ENCODE measurements around the gene KRTAP4-8.
"Not testable (repeated sequence)": the region's sequence is repeated elsewhere in the genome, so short reads cannot be mapped to it uniquely, and the experiment has no call there.

GRCh38 chr17:41084100-41084856 lies 13.7 kb downstream of the KRTAP4-8 start, which contains the start of gene KRTAP4-7:
- TF ChIP-seq, protein P1, sequence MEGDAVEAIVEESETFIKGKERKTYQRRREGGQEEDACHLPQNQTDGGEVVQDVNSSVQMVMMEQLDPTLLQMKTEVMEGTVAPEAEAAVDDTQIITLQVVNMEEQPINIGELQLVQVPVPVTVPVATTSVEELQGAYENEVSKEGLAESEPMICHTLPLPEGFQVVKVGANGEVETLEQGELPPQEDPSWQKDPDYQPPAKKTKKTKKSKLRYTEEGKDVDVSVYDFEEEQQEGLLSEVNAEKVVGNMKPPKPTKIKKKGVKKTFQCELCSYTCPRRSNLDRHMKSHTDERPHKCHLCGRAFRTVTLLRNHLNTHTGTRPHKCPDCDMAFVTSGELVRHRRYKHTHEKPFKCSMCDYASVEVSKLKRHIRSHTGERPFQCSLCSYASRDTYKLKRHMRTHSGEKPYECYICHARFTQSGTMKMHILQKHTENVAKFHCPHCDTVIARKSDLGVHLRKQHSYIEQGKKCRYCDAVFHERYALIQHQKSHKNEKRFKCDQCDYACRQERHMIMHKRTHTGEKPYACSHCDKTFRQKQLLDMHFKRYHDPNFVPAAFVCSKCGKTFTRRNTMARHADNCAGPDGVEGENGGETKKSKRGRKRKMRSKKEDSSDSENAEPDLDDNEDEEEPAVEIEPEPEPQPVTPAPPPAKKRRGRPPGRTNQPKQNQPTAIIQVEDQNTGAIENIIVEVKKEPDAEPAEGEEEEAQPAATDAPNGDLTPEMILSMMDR (conservative IDR thresholded peaks at IDR 0.05; ENCODE audit: low read length), result not testable (repeated sequence)
- not testable (repeated sequence) for TF ChIP-seq EZH2phosphoT487 (IDR thresholded peaks at IDR 0.05; ENCODE audit: borderline replicate concordance, low read depth, low read length)

Measured in OCI-LY7 (cell line).